Liver (tissue), 9 donors: Measurements from ENCODE around the gene ZNF536. TPM values are rescaled to one million over a fixed set of nuclear protein-coding genes. Genes with fewer than 3 reads are reported as not detected.

Experiments
- DNase-seq: peaks from one replicate; pipeline ENCODE4 v3.0.0-alpha.2; 2017; ENCODE audit warnings: low spot score
- H3K27ac ChIP-seq, 2 donors: one replicate each; pipeline ENCODE4 v1.7.0; 2013; ENCODE audit warnings: inconsistent platforms in 2 of 2, low read length in 2 of 2, control low read depth in 1 of 2, low read depth in 1 of 2, mild to moderate bottlenecking in 1 of 2
- H3K27me3 ChIP-seq, 4 donors: one replicate each; pipeline versions ENCODE4 v1.6.1 to v1.7.0; 2013; ENCODE audit warnings: low read length in 3 of 4, inconsistent platforms in 1 of 4, mild to moderate bottlenecking in 1 of 4, moderate library complexity in 1 of 4; ENCODE audit not compliant: control insufficient read depth in 4 of 4, insufficient read depth in 4 of 4
- H3K36me3 ChIP-seq, 4 donors: one replicate each; pipeline versions ENCODE4 v1.6.1 to v1.7.0; 2013; ENCODE audit warnings: low read length in 3 of 4, mild to moderate bottlenecking in 3 of 4, low read depth in 1 of 4, moderate library complexity in 1 of 4; ENCODE audit not compliant: control insufficient read depth in 4 of 4, insufficient read depth in 3 of 4
- H3K4me1 ChIP-seq, 4 donors: one replicate each; pipeline versions ENCODE4 v1.6.1 to v1.7.0; 2013; ENCODE audit warnings: low read length in 3 of 4, mild to moderate bottlenecking in 3 of 4, moderate library complexity in 1 of 4; ENCODE audit not compliant: control insufficient read depth in 4 of 4, insufficient read depth in 4 of 4
- H3K4me3 ChIP-seq, 3 donors: one replicate each; pipeline versions ENCODE4 v1.6.1 to v1.7.0; 2013; ENCODE audit warnings: low read length in 3 of 3, control low read depth in 1 of 3, low read depth in 1 of 3, mild to moderate bottlenecking in 1 of 3
- H3K9ac ChIP-seq, 2 donors: one replicate each; pipeline ENCODE4 v1.7.0; 2013; ENCODE audit warnings: low read length in 2 of 2, mild to moderate bottlenecking in 2 of 2, moderate library complexity in 2 of 2, control low read depth in 1 of 2, low read depth in 1 of 2
- H3K9me3 ChIP-seq, 4 donors: one replicate each; pipeline versions ENCODE4 v1.6.1 to v1.7.0; 2013; ENCODE audit warnings: low read length in 3 of 4; ENCODE audit not compliant: control insufficient read depth in 4 of 4
- EGR1 ChIP-seq, 2 donors: IDR thresholded peaks; 2 replicates each; pipeline ENCODE4 v1.6.1; 2016 to 2018; ENCODE audit warnings: antibody characterized with exemption in 2 of 2, low read depth in 2 of 2
- FOXA1 ChIP-seq: IDR thresholded peaks from 2 replicates; pipeline ENCODE4 v1.6.1; 2016; ENCODE audit warnings: antibody characterized with exemption
- FOXA2 ChIP-seq: IDR thresholded peaks from 2 replicates; pipeline ENCODE4 v1.6.1; 2016; ENCODE audit warnings: antibody characterized with exemption
- GABPA ChIP-seq, 2 donors: IDR thresholded peaks in 1 of 2; conservative IDR thresholded peaks in 1 of 2; 2 replicates each; pipeline ENCODE4 v1.6.1; 2016; ENCODE audit warnings: antibody characterized with exemption in 2 of 2, mild to moderate bottlenecking in 1 of 2, moderate library complexity in 1 of 2
- HNF4A ChIP-seq, 2 donors: conservative IDR thresholded peaks; 2 replicates each; pipeline ENCODE4 v1.6.1; 2016; ENCODE audit warnings: antibody characterized with exemption in 2 of 2, mild to moderate bottlenecking in 2 of 2
- HNF4G ChIP-seq: IDR thresholded peaks from 2 replicates; pipeline ENCODE4 v1.6.1; 2016; ENCODE audit warnings: antibody characterized with exemption
- JUND ChIP-seq, 2 donors: IDR thresholded peaks; 2 replicates each; pipeline ENCODE4 v1.6.1; 2016; ENCODE audit warnings: antibody characterized with exemption in 2 of 2
- NR2F2 ChIP-seq: IDR thresholded peaks from 2 replicates; pipeline ENCODE4 v1.6.1; 2016; ENCODE audit warnings: antibody characterized with exemption
- RAD21 ChIP-seq, 2 donors: IDR thresholded peaks; 2 replicates each; pipeline ENCODE4 v1.6.1; 2016; ENCODE audit warnings: antibody characterized with exemption in 2 of 2, mild to moderate bottlenecking in 2 of 2
- RXRA ChIP-seq, 2 donors: IDR thresholded peaks; 2 replicates each; pipeline ENCODE4 v1.6.1; 2017 to 2018; ENCODE audit warnings: antibody characterized with exemption in 2 of 2, mild to moderate bottlenecking in 1 of 2
- SP1 ChIP-seq: IDR thresholded peaks from 2 replicates; pipeline ENCODE4 v1.6.1; 2018; ENCODE audit warnings: antibody characterized with exemption, mild to moderate bottlenecking
- TAF1 ChIP-seq: conservative IDR thresholded peaks from 2 replicates; pipeline ENCODE4 v1.6.1; 2016; ENCODE audit warnings: antibody characterized with exemption, mild to moderate bottlenecking
- YY1 ChIP-seq: IDR thresholded peaks from 2 replicates; pipeline ENCODE4 v1.6.1; 2016; ENCODE audit warnings: antibody characterized with exemption, mild to moderate bottlenecking
- WGBS: extraction: QIAGEN DNeasy Blood & Tissue Kit; methylation state at CpG from one replicate; pipeline ENCODE4 v1.1.7; 2013; 5-methylcytosine and 5-hydroxymethylcytosine counted together
- polyA plus RNA-seq, 2 donors: library from polyadenylated mRNA; stranded (reverse) in 1 of 2; unstranded in 1 of 2; fragments of 200-250 nt in 1 of 2; fragments of >200 nt in 1 of 2; fragmentation: Nextera tagmentation in 1 of 2; extraction: Ambion mirVana in 1 of 2; gene quantifications; one replicate each; pipeline versions ENCODE4 v1.2.1 to v1.2.3, GENCODE V29; 2013 to 2015
- total RNA-seq, 2 donors: library from RNA; depleted of rRNA; stranded (reverse); fragments of >200 nt; gene quantifications; one replicate each; pipeline ENCODE4 v1.2.3, GENCODE V29; 2014
- TF ChIP-seq, protein P1 (sequence below): IDR thresholded peaks from 2 replicates; pipeline ENCODE4 v1.6.1; 2016; ENCODE audit warnings: antibody characterized with exemption
- TF ChIP-seq, protein P2 (sequence below): IDR thresholded peaks from 2 replicates; pipeline ENCODE4 v1.6.1; 2016; ENCODE audit warnings: antibody characterized with exemption
- TF ChIP-seq, protein P3 (sequence below): IDR thresholded peaks from 2 replicates; pipeline ENCODE4 v1.6.1; 2016; ENCODE audit warnings: antibody characterized with exemption
- TF ChIP-seq, protein P4 (sequence below): fragments of 150-350 bp; IDR thresholded peaks from 2 replicates; pipeline ENCODE4 v1.5.1; 2017; ENCODE audit warnings: improper control_type of control experiment, low read depth, low read length; ENCODE audit not compliant: missing input control
- TF ChIP-seq, protein P5 (sequence below): IDR thresholded peaks from 2 replicates; pipeline ENCODE4 v1.6.1; 2016; ENCODE audit warnings: antibody characterized with exemption, mild to moderate bottlenecking
- donor health status: healthy.
- donor health status: healthy.
- donor health status: healthy.
- donor health status: healthy.
- donor health status: healthy.

Gene ZNF536
- total and polyA plus RNA-seq, 4 donors: 0.02 to 0.17 (median 0.08) TPM

DNA sequence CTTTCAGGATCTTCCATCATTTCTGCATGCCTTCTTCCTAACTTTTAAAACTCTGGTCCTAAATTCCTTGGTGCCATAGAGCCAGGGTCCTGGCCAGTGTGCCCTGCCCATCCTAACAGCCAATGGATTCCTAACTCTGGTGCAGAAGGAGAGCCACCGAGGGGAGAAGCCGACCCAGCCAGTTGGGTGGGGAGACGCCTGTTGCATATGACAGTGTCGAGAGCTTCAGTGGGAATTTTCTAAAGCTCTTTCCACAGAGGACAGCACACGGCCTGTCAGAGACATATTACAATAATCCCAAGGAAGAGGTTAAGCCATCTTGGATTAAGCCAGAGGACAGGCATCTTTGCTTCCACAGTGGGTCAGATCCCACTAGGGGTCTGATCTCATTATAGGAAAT, 180.4 kb downstream of the ZNF536 start:
- H3K27me3 ChIP-seq: peaks cover 0 to 6% (median 2%) of the 10 kb centered on the region in 4 donors

More for the DNA sequence above, 180.4 kb downstream of the ZNF536 start:
- WGBS: 83% methylated on average over 5 of the region's 5 CpGs
- no peak overlapping the region for H3K4me3 ChIP-seq
- TF ChIP-seq JUND (IDR thresholded peaks at IDR 0.05): no peak
- no peak for TF ChIP-seq NR2F2
- no peak for TF ChIP-seq YY1
- no peak for TF ChIP-seq TAF1
- TF ChIP-seq, protein P1, sequence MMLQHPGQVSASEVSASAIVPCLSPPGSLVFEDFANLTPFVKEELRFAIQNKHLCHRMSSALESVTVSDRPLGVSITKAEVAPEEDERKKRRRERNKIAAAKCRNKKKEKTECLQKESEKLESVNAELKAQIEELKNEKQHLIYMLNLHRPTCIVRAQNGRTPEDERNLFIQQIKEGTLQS: no peak
- TF ChIP-seq, protein P2, sequence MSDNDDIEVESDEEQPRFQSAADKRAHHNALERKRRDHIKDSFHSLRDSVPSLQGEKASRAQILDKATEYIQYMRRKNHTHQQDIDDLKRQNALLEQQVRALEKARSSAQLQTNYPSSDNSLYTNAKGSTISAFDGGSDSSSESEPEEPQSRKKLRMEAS: no peak
- TF ChIP-seq RAD21 (IDR thresholded peaks at IDR 0.05): no peak
- no peak for TF ChIP-seq FOXA1
- TF ChIP-seq, protein P3, sequence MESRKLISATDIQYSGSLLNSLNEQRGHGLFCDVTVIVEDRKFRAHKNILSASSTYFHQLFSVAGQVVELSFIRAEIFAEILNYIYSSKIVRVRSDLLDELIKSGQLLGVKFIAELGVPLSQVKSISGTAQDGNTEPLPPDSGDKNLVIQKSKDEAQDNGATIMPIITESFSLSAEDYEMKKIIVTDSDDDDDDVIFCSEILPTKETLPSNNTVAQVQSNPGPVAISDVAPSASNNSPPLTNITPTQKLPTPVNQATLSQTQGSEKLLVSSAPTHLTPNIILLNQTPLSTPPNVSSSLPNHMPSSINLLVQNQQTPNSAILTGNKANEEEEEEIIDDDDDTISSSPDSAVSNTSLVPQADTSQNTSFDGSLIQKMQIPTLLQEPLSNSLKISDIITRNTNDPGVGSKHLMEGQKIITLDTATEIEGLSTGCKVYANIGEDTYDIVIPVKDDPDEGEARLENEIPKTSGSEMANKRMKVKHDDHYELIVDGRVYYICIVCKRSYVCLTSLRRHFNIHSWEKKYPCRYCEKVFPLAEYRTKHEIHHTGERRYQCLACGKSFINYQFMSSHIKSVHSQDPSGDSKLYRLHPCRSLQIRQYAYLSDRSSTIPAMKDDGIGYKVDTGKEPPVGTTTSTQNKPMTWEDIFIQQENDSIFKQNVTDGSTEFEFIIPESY: no peak
- TF ChIP-seq FOXA2: no peak
- TF ChIP-seq RXRA (IDR thresholded peaks at IDR 0.05): no peak
- no peak for TF ChIP-seq SP1
- TF ChIP-seq, protein P4, sequence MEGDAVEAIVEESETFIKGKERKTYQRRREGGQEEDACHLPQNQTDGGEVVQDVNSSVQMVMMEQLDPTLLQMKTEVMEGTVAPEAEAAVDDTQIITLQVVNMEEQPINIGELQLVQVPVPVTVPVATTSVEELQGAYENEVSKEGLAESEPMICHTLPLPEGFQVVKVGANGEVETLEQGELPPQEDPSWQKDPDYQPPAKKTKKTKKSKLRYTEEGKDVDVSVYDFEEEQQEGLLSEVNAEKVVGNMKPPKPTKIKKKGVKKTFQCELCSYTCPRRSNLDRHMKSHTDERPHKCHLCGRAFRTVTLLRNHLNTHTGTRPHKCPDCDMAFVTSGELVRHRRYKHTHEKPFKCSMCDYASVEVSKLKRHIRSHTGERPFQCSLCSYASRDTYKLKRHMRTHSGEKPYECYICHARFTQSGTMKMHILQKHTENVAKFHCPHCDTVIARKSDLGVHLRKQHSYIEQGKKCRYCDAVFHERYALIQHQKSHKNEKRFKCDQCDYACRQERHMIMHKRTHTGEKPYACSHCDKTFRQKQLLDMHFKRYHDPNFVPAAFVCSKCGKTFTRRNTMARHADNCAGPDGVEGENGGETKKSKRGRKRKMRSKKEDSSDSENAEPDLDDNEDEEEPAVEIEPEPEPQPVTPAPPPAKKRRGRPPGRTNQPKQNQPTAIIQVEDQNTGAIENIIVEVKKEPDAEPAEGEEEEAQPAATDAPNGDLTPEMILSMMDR: no peak
- no peak for TF ChIP-seq HNF4G
- TF ChIP-seq HNF4A (conservative IDR thresholded peaks at IDR 0.05): no peak
- TF ChIP-seq, protein P5, sequence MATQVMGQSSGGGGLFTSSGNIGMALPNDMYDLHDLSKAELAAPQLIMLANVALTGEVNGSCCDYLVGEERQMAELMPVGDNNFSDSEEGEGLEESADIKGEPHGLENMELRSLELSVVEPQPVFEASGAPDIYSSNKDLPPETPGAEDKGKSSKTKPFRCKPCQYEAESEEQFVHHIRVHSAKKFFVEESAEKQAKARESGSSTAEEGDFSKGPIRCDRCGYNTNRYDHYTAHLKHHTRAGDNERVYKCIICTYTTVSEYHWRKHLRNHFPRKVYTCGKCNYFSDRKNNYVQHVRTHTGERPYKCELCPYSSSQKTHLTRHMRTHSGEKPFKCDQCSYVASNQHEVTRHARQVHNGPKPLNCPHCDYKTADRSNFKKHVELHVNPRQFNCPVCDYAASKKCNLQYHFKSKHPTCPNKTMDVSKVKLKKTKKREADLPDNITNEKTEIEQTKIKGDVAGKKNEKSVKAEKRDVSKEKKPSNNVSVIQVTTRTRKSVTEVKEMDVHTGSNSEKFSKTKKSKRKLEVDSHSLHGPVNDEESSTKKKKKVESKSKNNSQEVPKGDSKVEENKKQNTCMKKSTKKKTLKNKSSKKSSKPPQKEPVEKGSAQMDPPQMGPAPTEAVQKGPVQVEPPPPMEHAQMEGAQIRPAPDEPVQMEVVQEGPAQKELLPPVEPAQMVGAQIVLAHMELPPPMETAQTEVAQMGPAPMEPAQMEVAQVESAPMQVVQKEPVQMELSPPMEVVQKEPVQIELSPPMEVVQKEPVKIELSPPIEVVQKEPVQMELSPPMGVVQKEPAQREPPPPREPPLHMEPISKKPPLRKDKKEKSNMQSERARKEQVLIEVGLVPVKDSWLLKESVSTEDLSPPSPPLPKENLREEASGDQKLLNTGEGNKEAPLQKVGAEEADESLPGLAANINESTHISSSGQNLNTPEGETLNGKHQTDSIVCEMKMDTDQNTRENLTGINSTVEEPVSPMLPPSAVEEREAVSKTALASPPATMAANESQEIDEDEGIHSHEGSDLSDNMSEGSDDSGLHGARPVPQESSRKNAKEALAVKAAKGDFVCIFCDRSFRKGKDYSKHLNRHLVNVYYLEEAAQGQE: no peak
- TF ChIP-seq GABPA (IDR thresholded peaks at IDR 0.05 in 1 of 2, conservative IDR thresholded peaks at IDR 0.05 in 1 of 2): no peak
- TF ChIP-seq EGR1 (IDR thresholded peaks at IDR 0.05; ENCODE audit: low read depth in 2 of 2): no peak
- H3K9me3 ChIP-seq: no peaks in the 10 kb centered on the region
- no peaks in the 10 kb centered on the region for H3K4me1 ChIP-seq
- H3K27ac ChIP-seq: no peak overlapping the region
- H3K36me3 ChIP-seq: no peaks in the 10 kb centered on the region
- H3K9ac ChIP-seq: no peak overlapping the region
- no peak for DNase-seq
